Activated T-cell treated with anti-CD3 and anti-CD28 coated beads, Interleukin-2, amount 50 U/mL, for 24 hours (primary cell): ENCODE measurements around the gene AOAH.
A peak's percentile ranks its signal among the peaks of the same experiment; 100 is the strongest.

Experiments used
- DNase-seq: peaks from one replicate; pipeline ENCODE4 v3.0.0-alpha.2; 2020
- H3K27ac Mint-ChIP-seq: 2 replicates; pipeline ENCODE4 v1.8.0; 2020; ENCODE audit warnings: mild to moderate bottlenecking, mixed read lengths
- H3K27me3 Mint-ChIP-seq: 2 replicates; pipeline ENCODE4 v1.8.0; 2020; ENCODE audit warnings: mixed read lengths
- H3K36me3 Mint-ChIP-seq: 2 replicates; pipeline ENCODE4 v1.8.0; 2020; ENCODE audit warnings: low read depth, mixed read lengths
- H3K4me1 Mint-ChIP-seq: 2 replicates; pipeline ENCODE4 v1.8.0; 2020; ENCODE audit warnings: low read depth, mixed read lengths
- H3K4me3 Mint-ChIP-seq: 2 replicates; pipeline ENCODE4 v1.8.0; 2020; ENCODE audit warnings: mild to moderate bottlenecking, moderate library complexity, mixed read lengths
- H3K9me3 Mint-ChIP-seq: 2 replicates; pipeline ENCODE4 v1.8.0; 2020; ENCODE audit warnings: mixed read lengths

Gene AOAH

GRCh38 chr7:36545291-36545690, 179.0 kb downstream of the AOAH start:
- Mint-ChIP-seq H3K27ac (no peak overlapping the region), H3K4me3 (no peak overlapping the region), H3K36me3 (peaks cover 28% of the 10 kb centered on the region)

GRCh38 chr7:36538126-36538525, 186.2 kb downstream of the AOAH start:
- Mint-ChIP-seq H3K27ac (no peak overlapping the region), H3K4me1 (no peaks in the 10 kb centered on the region), H3K27me3 (no peaks in the 10 kb centered on the region), H3K9me3 (no peaks in the 10 kb centered on the region), H3K4me3 (no peak overlapping the region), H3K36me3 (peaks cover 34% of the 10 kb centered on the region)
- DNase-seq: no peak

More at GRCh38 chr7:36545291-36545690, 179.0 kb downstream of the AOAH start:
- DNase-seq: no peak
- H3K27me3 Mint-ChIP-seq: no peaks in the 10 kb centered on the region
- no peaks in the 10 kb centered on the region for H3K4me1 Mint-ChIP-seq
- no peaks in the 10 kb centered on the region for H3K9me3 Mint-ChIP-seq

- H3K9me3 Mint-ChIP-seq: no peaks in the 10 kb centered on the region
- no peak overlapping the region for H3K27ac Mint-ChIP-seq
- no peak for DNase-seq
- no peaks in the 10 kb centered on the region for H3K4me1 Mint-ChIP-seq
- H3K27me3 Mint-ChIP-seq: no peaks in the 10 kb centered on the region
- H3K4me3 Mint-ChIP-seq: no peak overlapping the region
- peaks cover 40% of the 10 kb centered on the region for H3K36me3 Mint-ChIP-seq
Measured at GRCh38 chr7:36535866-36536664, 188.2 kb downstream of the AOAH start.

GRCh38 chr7:36533717-36534116, 190.6 kb downstream of the AOAH start:
- Mint-ChIP-seq H3K4me1 (no peaks in the 10 kb centered on the region), H3K4me3 (no peak overlapping the region), H3K27ac (no peak overlapping the region), H3K36me3 (peaks cover 21% of the 10 kb centered on the region), H3K9me3 (no peaks in the 10 kb centered on the region), H3K27me3 (no peaks in the 10 kb centered on the region)
- no peak for DNase-seq

GRCh38 chr7:36532981-36533499, 191.3 kb downstream of the AOAH start:
- no peaks in the 10 kb centered on the region for H3K27me3 Mint-ChIP-seq
- H3K9me3 Mint-ChIP-seq: no peaks in the 10 kb centered on the region
- no peak overlapping the region for H3K27ac Mint-ChIP-seq
- peaks cover 15% of the 10 kb centered on the region for H3K36me3 Mint-ChIP-seq
- no peak overlapping the region for H3K4me3 Mint-ChIP-seq
- DNase-seq: no peak
- peaks cover 2% of the 10 kb centered on the region for H3K4me1 Mint-ChIP-seq

GRCh38 chr7:36531951-36532350, 192.3 kb downstream of the AOAH start:
- DNase-seq: no peak
- Mint-ChIP-seq H3K27me3 (no peaks in the 10 kb centered on the region), H3K4me1 (peaks cover 13% of the 10 kb centered on the region), H3K27ac (no peak overlapping the region), H3K36me3 (peaks cover 9% of the 10 kb centered on the region), H3K9me3 (no peaks in the 10 kb centered on the region), H3K4me3 (no peak overlapping the region)

GRCh38 chr7:36530456-36530855, 193.8 kb downstream of the AOAH start:
- Mint-ChIP-seq H3K9me3 (no peaks in the 10 kb centered on the region), H3K4me3 (no peak overlapping the region), H3K27me3 (no peaks in the 10 kb centered on the region), H3K27ac (no peak overlapping the region), H3K4me1 (peaks cover 19% of the 10 kb centered on the region), H3K36me3 (peaks cover 10% of the 10 kb centered on the region)
- no peak for DNase-seq

- no peak for DNase-seq
- Mint-ChIP-seq H3K4me1 (peaks cover 23% of the 10 kb centered on the region), H3K36me3 (peaks cover 14% of the 10 kb centered on the region), H3K9me3 (no peaks in the 10 kb centered on the region), H3K27me3 (no peaks in the 10 kb centered on the region), H3K27ac (peak overlapping the region; percentile 58), H3K4me3 (no peak overlapping the region)
Measured at GRCh38 chr7:36527549-36527913, 196.8 kb downstream of the AOAH start.

- no peak overlapping the region for H3K4me3 Mint-ChIP-seq
- H3K27ac Mint-ChIP-seq: peak overlapping the region; percentile 58
- DNase-seq: no peak
- peaks cover 23% of the 10 kb centered on the region for H3K4me1 Mint-ChIP-seq
- no peaks in the 10 kb centered on the region for H3K9me3 Mint-ChIP-seq
- H3K27me3 Mint-ChIP-seq: no peaks in the 10 kb centered on the region
- peaks cover 14% of the 10 kb centered on the region for H3K36me3 Mint-ChIP-seq
Measured at GRCh38 chr7:36526863-36527548, 197.3 kb downstream of the AOAH start.

- H3K4me1 Mint-ChIP-seq: peaks cover 23% of the 10 kb centered on the region
- no peak overlapping the region for H3K27ac Mint-ChIP-seq
- H3K9me3 Mint-ChIP-seq: no peaks in the 10 kb centered on the region
- DNase-seq: no peak
- H3K4me3 Mint-ChIP-seq: no peak overlapping the region
- peaks cover 12% of the 10 kb centered on the region for H3K36me3 Mint-ChIP-seq
- no peaks in the 10 kb centered on the region for H3K27me3 Mint-ChIP-seq
Measured at GRCh38 chr7:36523371-36524101, 200.8 kb downstream of the AOAH start.

- H3K27ac Mint-ChIP-seq: no peak overlapping the region
- no peak for DNase-seq
Measured at GRCh38 chr7:36522453-36523007, 201.8 kb downstream of the AOAH start.

GRCh38 chr7:36521911-36522310, 202.4 kb downstream of the AOAH start:
- Mint-ChIP-seq H3K36me3 (peaks cover 12% of the 10 kb centered on the region), H3K4me1 (peaks cover 13% of the 10 kb centered on the region), H3K9me3 (no peaks in the 10 kb centered on the region), H3K27me3 (no peaks in the 10 kb centered on the region), H3K4me3 (no peak overlapping the region), H3K27ac (no peak overlapping the region)
- no peak for DNase-seq

More at GRCh38 chr7:36522453-36523007, 201.8 kb downstream of the AOAH start:
- Mint-ChIP-seq H3K4me1 (peaks cover 16% of the 10 kb centered on the region), H3K27me3 (no peaks in the 10 kb centered on the region), H3K4me3 (no peak overlapping the region), H3K36me3 (peaks cover 12% of the 10 kb centered on the region), H3K9me3 (no peaks in the 10 kb centered on the region)

- H3K36me3 Mint-ChIP-seq: peaks cover 12% of the 10 kb centered on the region
- peaks cover 13% of the 10 kb centered on the region for H3K4me1 Mint-ChIP-seq
- H3K9me3 Mint-ChIP-seq: no peaks in the 10 kb centered on the region
- no peak for DNase-seq
- H3K27me3 Mint-ChIP-seq: no peaks in the 10 kb centered on the region
- H3K27ac Mint-ChIP-seq: peak overlapping the region; percentile 10
- no peak overlapping the region for H3K4me3 Mint-ChIP-seq
Measured at GRCh38 chr7:36521133-36521532, 203.2 kb downstream of the AOAH start.

- peaks cover 5% of the 10 kb centered on the region for H3K36me3 Mint-ChIP-seq
- peak overlapping the region; percentile 24 for H3K27ac Mint-ChIP-seq
- peaks cover 9% of the 10 kb centered on the region for H3K4me1 Mint-ChIP-seq
- no peaks in the 10 kb centered on the region for H3K9me3 Mint-ChIP-seq
- no peak for DNase-seq
- no peaks in the 10 kb centered on the region for H3K27me3 Mint-ChIP-seq
- H3K4me3 Mint-ChIP-seq: no peak overlapping the region
Measured at GRCh38 chr7:36515847-36516246, 208.4 kb downstream of the AOAH start.
